Keratinocyte (primary cell): ENCODE measurements around the gene FLNC.

ENCODE experiments used
- EZH2 ChIP-seq: IDR thresholded peaks from one replicate; pipeline ENCODE4 v1.6.1; 2012; ENCODE audit warnings: inconsistent platforms, mild to moderate bottlenecking, low read length, moderate library complexity
- TF ChIP-seq, protein P1 (sequence below), 3 experiments: IDR thresholded peaks in 1 of 3; conservative IDR thresholded peaks in 1 of 3; optimal IDR thresholded peaks in 1 of 3; 2 replicates in 2 of 3; 3 replicates in 1 of 3; pipeline versions ENCODE3 to v1.5.1; 2011; ENCODE audit warnings: low read length in 3 of 3, mild to moderate bottlenecking in 3 of 3, moderate library complexity in 2 of 3, control low read depth in 1 of 3, inconsistent platforms in 1 of 3; ENCODE audit not compliant: insufficient read depth in 2 of 3; ENCODE audit errors: extremely low read depth in 1 of 3

DNA sequence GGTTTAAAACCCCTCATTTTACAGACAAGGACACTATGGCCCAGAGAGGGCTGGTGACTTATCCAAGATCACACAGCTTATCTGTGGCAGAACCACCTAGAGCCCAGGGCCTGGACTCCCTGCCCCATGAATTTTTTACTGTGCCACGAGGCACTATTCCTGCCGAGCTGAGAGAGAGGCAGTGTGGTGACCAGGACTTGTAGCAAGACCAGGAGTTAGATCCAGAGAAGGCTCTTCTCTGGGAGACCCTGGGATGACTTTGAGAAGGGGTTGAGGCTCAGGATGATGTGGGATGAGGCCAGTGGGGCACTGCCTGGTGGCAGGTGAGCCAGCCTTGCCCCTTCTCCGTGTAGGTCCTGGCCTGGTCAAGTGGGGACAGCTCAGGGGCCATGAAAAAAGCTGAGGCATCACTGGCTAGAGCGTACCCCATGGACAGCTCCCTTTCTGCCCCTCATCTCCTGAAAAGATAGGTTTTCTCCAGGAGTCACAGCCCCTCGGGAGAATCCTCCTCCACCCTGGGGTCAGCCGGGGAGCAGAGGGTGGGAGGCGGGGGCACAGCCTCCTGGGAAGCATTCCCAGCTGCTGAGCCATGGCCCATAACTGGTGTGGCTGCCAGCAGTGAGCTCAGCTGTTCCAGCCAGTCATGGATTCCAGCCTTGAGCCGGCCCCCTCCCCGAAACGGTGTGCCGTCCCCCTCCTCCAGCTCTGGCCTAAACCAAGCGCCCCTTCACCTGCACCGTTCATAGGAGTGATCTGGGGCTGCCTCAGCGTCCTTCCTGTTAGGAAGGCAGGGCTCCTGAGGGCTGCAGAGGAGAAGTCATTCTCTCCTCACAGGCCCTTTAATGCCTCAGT lies 5.8 kb downstream of the FLNC start:
- TF ChIP-seq, protein P1, sequence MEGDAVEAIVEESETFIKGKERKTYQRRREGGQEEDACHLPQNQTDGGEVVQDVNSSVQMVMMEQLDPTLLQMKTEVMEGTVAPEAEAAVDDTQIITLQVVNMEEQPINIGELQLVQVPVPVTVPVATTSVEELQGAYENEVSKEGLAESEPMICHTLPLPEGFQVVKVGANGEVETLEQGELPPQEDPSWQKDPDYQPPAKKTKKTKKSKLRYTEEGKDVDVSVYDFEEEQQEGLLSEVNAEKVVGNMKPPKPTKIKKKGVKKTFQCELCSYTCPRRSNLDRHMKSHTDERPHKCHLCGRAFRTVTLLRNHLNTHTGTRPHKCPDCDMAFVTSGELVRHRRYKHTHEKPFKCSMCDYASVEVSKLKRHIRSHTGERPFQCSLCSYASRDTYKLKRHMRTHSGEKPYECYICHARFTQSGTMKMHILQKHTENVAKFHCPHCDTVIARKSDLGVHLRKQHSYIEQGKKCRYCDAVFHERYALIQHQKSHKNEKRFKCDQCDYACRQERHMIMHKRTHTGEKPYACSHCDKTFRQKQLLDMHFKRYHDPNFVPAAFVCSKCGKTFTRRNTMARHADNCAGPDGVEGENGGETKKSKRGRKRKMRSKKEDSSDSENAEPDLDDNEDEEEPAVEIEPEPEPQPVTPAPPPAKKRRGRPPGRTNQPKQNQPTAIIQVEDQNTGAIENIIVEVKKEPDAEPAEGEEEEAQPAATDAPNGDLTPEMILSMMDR (optimal IDR thresholded peaks at IDR 0.05 in 1 of 3, IDR thresholded peaks at IDR 0.05 in 1 of 3, conservative IDR thresholded peaks at IDR 0.05 in 1 of 3; ENCODE audit: extremely low read depth in 1 of 3, insufficient read depth in 2 of 3, low read length in 3 of 3) = no peak
- no peak for TF ChIP-seq EZH2
